DLD1 (cell line): ENCODE results near the gene CPEB2.

Experiments
- in situ Hi-C: cut with HindIII; loops from 2 replicates; pipeline ENCODE4 v1.10.0; 2017; ENCODE audit warnings: low sequenced_read_pairs

The CPEB2 gene

GRCh38 chr4:15001869-15002658, at the start of gene CPEB2:
CPEB2 (plus strand) TSS chr4:15002481; CDS start chr4:15002674, 193 bp downstream.
- in situ Hi-C loops = no loop called here

- in situ Hi-C loops = no loop called here
Measured at GRCh38 chr4:14958436-14958835, 43.8 kb upstream of the CPEB2 start.

- in situ Hi-C loops = no loop called here
Measured at GRCh38 chr4:14961292-14961691, 41.0 kb upstream of the CPEB2 start.

- in situ Hi-C loops = no loop called here
Measured at GRCh38 chr4:14965071-14965470, 37.2 kb upstream of the CPEB2 start.

GRCh38 chr4:14967982-14968381, 34.3 kb upstream of the CPEB2 start:
- in situ Hi-C loops = no loop called here

GRCh38 chr4:14977830-14978229, 24.5 kb upstream of the CPEB2 start:
- in situ Hi-C loops = no loop called here

GRCh38 chr4:14984448-14984847, 17.8 kb upstream of the CPEB2 start:
- in situ Hi-C loops = no loop called here

- in situ Hi-C loops = no loop called here
Measured at GRCh38 chr4:14985161-14985560, 17.1 kb upstream of the CPEB2 start.

- in situ Hi-C loops = no loop called here
Measured at GRCh38 chr4:14985843-14986242, 16.4 kb upstream of the CPEB2 start.

GRCh38 chr4:14987054-14987453, 15.2 kb upstream of the CPEB2 start:
- in situ Hi-C loops = no loop called here

GRCh38 chr4:14990484-14990883, 11.8 kb upstream of the CPEB2 start:
- in situ Hi-C loops = no loop called here

GRCh38 chr4:14994242-14994641, 8.0 kb upstream of the CPEB2 start:
- in situ Hi-C loops = no loop called here

- in situ Hi-C loops = no loop called here
Measured at GRCh38 chr4:15001248-15001868, 923 bp upstream of the CPEB2 start.

GRCh38 chr4:15002659-15003400, 549 bp downstream of the CPEB2 start:
- in situ Hi-C loops = no loop called here

- in situ Hi-C loops = no loop called here
Measured at GRCh38 chr4:15003401-15003890, 1.2 kb downstream of the CPEB2 start.

GRCh38 chr4:15003891-15004738, 1.8 kb downstream of the CPEB2 start:
- in situ Hi-C loops = no loop called here

- in situ Hi-C loops = no loop called here
Measured at GRCh38 chr4:15004739-15005301, 2.5 kb downstream of the CPEB2 start.

- in situ Hi-C loops = no loop called here
Measured at GRCh38 chr4:15005474-15006115, 3.3 kb downstream of the CPEB2 start.

- in situ Hi-C loops = no loop called here
Measured at GRCh38 chr4:15006416-15007024, 4.2 kb downstream of the CPEB2 start.
